Posterior cingulate gyrus (tissue), 11 donors: ENCODE data around the gene GMPR.

Source experiments
- DNase-seq, 10 donors: peaks; one replicate each; pipeline versions ENCODE4 v3.0.0 to v3.0.0-alpha.2; 2020 to 2021; ENCODE audit warnings: mixed read lengths in 3 of 10
- intact Hi-C: fragments of 100-400 bp; cut with DNase I; formaldehyde crosslinking; loops from one replicate; pipeline ENCODE4 v1.15.1; 2023

The GMPR gene

GRCh38 chr6:16295060-16295459, 56.7 kb downstream of the GMPR start:
- DNase-seq, result peak in 1 of 10 donors; percentile 14
- intact Hi-C loops, result no loop called here

- intact Hi-C loops, result no loop called here
- peak in 1 of 10 donors; percentile 14 for DNase-seq
These were observed 57.1 kb downstream of the GMPR start for GRCh38 chr6:16295471-16295870.

DNA sequence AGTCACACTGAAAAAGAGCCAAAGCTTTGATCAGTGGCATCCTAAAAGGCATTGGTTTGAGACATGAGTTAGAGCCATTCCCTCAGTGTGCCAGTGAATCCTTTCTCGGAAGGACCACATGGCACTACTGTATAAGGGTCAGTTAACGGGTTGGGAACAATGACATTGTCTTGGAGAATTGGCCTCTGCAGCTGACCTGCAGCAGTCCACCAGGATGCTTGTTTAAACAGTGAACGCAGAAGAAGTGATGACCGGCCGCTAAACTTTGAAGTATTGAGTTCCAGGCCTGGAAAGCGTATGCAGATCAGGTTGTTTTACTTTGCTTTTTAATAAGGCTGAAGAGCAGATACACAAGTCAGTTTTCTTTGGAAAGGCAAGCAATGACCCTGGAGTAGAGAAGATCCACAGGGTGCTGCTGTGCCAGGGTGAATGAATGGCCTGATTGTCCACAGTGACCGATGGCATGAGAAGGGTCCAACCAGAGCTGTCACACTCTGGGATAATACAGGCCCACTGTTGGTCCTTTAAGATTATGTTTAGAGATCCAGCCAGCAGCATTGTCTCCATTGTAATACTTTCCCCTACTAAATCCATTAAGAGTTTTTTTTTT, 57.8 kb downstream of the GMPR start:
- intact Hi-C loops, result no loop called here
- peak in 5 of 10 donors; percentile 39 to 94 (median 61) for DNase-seq

DNA sequence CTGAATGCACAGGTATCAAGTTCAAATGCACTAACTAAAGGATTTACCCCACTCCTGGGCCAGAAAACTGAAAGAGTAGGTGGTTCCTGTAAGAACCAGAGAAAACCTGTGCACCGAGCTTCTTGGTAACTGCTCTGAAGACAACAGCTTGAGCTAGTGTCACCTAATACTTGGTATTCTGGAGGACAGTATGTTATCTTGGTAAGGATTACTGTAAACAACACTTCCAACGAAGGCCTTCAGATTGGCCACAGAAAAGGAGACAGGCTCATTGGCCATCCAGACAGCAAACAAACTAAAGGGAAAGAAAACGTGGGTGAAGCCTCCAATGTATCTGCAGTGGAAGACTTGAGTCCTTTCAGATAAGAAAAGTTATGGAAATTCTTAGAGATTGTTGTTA, 61.5 kb downstream of the GMPR start:
- DNase-seq, result peak in 1 of 10 donors; percentile 2
- intact Hi-C loops, result no loop called here

DNA sequence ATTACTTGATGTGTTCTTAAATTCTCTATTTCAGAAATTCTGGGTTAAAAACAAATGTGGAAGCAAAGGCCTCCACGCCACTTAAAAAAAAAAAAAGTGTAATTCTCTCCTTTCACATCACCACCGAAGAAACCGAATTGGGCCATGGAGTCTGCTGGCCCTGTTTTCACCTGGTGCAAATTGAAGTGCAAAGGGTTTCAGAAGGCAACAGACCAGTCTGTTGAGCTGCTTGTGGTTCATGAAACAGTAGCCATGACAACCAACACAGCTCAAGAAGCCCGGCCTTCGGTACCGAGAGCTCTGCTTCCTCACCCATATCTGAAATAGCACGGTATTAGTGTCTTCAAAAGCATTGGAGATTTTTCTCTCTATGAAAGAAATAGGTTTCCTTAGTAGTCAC, 63.1 kb downstream of the GMPR start:
- intact Hi-C loops, result no loop called here
- peak in 3 of 10 donors; percentile 13 to 86 (median 69) for DNase-seq

GRCh38 chr6:16302721-16303552, 64.5 kb downstream of the GMPR start:
- intact Hi-C loops, result no loop called here
- peak in 3 of 10 donors; percentile 10 to 81 (median 65) for DNase-seq

GRCh38 chr6:16305246-16305725, 66.9 kb downstream of the GMPR start:
- intact Hi-C loops, result no loop called here
- DNase-seq, result peak in 3 of 10 donors; percentile 2 to 11 (median 3)

DNA sequence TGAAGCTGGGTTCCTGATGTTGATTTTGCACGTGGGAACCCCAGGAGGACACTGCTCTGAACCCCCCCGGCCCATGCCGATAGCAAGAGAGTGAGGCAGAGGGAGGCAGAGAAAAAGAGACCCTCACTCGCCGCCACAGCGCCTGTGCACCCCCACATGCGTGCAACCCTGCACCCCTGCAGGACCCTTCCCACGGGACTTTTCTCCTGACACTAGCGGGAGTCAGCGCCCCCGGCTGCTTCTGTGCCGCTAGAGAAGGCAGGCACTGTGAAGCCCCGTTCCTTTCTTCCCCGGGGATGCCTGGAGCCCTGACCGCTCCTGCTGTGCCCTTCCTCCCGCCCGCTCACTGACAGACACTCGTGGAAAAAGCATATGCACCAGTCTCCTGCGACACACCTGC, 67.4 kb downstream of the GMPR start:
- peak in 3 of 10 donors; percentile 5 to 55 (median 48) for DNase-seq
- intact Hi-C loops, result no loop called here

DNA sequence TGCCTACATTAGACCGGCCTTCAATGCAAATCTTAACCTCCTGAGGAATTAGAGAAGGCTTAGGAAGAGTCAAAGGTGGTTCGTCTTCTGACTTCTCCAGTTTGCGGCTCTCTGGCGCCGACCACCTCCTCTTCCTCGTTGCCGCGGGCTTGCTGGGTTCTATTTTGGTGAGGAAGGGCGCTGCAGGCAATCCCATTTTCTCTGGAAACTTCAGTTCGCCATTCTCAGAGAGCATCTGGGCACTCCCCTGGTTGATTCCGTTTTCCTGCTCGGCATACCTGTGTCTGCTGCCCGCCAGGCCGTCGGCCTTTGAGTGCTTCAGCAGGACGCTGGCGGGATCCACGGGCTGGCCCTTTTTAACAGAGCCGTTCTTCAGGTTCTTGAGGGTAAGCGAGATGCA, 67.9 kb downstream of the GMPR start:
- DNase-seq, result peak in 3 of 10 donors; percentile 12 to 58 (median 30)
- intact Hi-C loops, result no loop called here

DNA sequence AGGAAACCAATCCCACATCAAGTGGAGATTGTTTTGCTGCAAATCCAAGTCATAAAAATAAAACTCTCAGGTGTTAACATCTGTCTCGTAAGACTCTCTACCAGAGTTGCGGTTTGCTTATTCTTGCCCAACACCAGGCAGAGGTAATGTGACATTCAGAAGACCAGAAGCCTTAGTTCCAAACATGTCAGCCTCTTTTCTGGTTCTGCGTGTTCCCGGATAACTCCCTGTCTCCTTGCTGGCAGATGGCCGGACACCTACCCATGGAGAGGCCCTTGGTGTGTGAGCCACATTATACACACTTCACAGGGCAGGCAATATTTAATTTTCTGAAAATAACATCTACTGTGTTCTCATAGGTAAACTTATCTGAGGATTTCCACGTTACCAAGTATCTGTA, 73.4 kb downstream of the GMPR start:
- intact Hi-C loops, result no loop called here
- peak in 3 of 10 donors; percentile 8 to 67 (median 44) for DNase-seq

DNA sequence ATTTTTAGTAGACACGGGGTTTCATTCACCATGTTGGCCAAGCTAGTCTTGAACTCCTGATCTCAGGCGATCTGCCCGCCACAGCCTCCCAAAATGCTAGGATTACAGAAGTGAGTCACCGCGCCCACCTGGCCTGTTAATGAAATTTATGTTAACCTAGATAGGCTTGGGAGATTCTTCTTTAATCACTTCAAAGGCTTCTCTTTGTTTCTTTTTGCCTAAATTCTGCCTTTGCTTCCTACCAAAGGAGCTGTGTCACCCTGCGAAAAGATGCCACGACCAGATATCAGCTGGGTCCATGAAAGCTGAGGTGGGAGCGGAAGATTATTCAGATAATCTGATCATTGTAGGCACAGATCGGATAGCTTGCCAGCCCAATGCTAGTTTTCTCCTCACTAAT, 75.3 kb downstream of the GMPR start:
- peak in 2 of 10 donors; percentile 12 to 19 for DNase-seq
- intact Hi-C loops, result no loop called here

- intact Hi-C loops, result no loop called here
- DNase-seq, result no peak
These were observed 75.9 kb downstream of the GMPR start for GRCh38 chr6:16314296-16314695.

GRCh38 chr6:16316741-16317251, 78.4 kb downstream of the GMPR start:
- peak in 1 of 10 donors; percentile 26 for DNase-seq
- intact Hi-C loops, result no loop called here

GRCh38 chr6:16318538-16318937, 80.2 kb downstream of the GMPR start:
- peak in 4 of 10 donors; percentile 14 to 84 (median 54) for DNase-seq
- intact Hi-C loops, result no loop called here

DNA sequence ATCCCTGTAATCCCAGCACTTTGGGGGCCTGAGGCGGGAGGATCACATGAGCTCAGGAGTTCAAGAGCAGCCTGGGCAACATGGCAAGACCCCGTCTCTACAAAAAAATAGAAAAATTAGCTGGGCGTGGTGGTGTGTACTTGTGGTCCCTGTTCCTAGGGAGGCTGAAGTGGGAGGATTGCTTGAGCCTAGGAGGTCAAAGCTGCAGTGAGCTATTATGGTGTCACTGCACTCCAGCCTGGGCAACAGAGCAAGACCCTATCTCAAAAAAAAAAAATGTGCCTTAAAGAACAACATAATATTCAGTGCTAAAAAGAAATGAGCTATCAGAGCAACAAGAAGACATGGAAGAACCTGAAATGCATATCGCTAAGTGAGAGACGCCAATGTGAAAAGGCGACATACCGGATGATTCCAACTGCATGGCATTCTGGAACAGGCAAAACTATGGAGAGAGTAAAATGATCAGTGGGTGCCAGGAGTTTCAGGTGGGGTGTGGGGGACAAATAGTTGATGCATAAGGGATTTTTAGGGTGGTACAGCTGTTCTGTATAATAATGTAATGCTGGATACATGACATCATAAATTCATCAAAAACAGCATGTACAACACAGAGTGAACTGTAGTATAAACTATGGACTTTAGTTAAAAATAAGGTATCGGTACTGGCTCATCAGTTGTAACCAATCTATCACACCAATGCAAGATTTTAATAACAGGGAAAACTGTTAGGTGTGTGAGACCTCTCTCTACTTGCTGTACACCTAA, 80.8 kb downstream of the GMPR start:
- peak in 1 of 10 donors; percentile 7 for DNase-seq
- intact Hi-C loops, result no loop called here

DNA sequence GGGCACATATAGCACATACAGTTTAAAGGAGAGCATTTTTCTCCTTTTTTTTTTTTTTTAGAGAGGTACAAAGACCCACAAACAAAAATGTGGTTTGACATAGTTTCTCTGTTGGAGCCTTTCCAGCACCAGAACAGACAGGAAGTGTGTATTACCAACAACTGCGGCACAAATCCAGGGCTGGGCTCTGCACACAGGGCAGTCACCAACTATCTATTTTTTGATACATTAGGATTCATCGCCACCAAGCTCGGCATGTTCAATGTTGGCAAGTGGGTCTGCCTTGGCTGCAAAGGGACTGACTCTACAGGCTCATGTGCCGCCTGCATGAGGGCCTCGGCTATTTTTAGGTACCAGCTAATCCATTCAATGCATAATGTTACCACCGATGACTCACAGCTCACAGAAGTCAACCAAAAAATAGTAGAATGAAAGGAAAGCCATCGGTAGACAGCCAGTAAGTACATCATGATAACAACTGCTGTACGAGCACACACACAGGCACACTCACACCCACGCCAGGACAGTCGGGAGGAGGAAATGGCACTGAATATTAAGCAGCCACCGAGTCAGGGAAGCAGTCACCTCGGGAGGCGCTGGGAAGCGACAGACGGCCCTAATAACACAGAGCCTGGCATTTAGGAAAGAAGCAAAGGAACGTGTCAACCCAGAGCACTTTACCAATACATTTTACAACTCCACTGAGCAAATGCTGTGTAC, 81.6 kb downstream of the GMPR start:
- intact Hi-C loops, result no loop called here
- DNase-seq, result peak in 9 of 10 donors; percentile 38 to 95 (median 62)

- intact Hi-C loops, result no loop called here
- DNase-seq, result peak in 4 of 10 donors; percentile 26 to 88 (median 61)
These were observed 82.3 kb downstream of the GMPR start for GRCh38 chr6:16320533-16321340.

- peak in 2 of 10 donors; percentile 5 to 66 for DNase-seq
- intact Hi-C loops, result no loop called here
These were observed 82.9 kb downstream of the GMPR start for GRCh38 chr6:16321341-16321710.

DNA sequence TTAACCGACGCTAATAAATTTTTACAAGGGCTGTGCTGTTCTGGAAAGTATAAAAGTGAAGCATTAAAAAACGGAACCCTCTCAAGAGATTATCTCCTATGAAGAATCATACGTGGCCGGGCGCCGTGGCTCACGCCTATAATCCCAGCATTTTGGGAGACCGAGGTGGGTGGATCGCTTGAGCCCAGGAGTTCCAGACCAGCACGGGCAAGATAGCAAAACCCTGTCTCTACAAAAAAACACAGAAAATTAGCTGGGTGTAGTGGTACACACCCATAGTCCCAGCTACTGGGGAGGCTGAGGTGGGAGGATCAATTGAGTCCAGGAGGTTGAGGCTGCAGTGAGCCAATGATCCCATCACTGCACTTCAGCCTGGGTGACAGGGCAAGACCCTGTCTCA, 83.4 kb downstream of the GMPR start:
- intact Hi-C loops, result no loop called here
- peak in 2 of 10 donors; percentile 14 to 44 for DNase-seq
